M059J (cell line): Measurements from ENCODE around the gene SGK1. TPM values are rescaled to one million over a fixed set of nuclear protein-coding genes. Genes with fewer than 3 reads are reported as not detected.
A peak's percentile ranks its signal among the peaks of the same experiment; 100 is the strongest.

ENCODE experiments used
- DNase-seq: peaks from one replicate; pipeline ENCODE4 v3.0.0-alpha.2; 2012; ENCODE audit warnings: low read depth
- total RNA-seq: library from RNA; depleted of rRNA; stranded (reverse); fragments of >200 nt; shearing (Covaris generic); gene quantifications from 2 replicates; pipeline ENCODE4 v1.2.3, GENCODE V29; 2014

SGK1 gene
- total RNA-seq, 1 experiment from 2014 or later = 53.2 TPM

DNA sequence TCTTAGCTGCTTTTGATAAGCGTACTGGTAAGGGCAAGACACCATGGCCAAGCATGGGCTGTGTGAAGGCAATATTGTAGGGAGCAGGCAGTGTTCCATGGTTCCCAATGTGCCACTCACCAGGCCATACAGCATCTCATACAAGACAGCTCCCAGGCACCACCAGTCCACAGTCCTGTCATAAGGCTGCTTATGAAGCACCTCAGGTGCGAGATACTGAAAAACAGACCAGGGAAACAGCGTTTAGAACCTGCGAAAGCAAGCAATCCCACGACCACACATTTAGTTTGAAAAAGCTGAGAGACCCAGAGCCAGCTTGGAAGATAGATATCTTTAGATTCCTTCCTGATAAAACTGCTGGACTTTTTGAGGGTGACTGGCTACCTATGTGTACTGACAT is 146.4 kb downstream of the SGK1 start:
- peak; percentile 18 for DNase-seq

DNA sequence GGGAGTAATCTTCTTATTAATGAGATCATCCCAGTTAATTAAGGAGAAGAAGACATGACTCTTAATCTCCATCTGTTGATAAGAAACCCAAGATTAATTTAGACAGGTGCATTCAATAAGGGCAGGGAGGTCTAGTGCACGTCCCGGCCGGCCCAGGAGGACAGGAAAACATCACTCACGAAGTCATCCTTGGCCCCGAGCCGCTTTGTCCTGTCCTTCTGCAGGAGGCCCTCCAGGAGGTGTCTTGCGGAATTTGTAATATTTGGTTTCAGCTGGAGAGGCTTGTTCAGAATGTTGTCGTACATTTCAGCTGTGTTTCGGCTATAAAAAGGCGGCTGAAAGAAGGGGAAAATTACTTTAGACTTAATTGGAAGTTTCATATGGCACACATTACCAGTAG is 147.1 kb downstream of the SGK1 start:
- DNase-seq = peak; percentile 19

DNA sequence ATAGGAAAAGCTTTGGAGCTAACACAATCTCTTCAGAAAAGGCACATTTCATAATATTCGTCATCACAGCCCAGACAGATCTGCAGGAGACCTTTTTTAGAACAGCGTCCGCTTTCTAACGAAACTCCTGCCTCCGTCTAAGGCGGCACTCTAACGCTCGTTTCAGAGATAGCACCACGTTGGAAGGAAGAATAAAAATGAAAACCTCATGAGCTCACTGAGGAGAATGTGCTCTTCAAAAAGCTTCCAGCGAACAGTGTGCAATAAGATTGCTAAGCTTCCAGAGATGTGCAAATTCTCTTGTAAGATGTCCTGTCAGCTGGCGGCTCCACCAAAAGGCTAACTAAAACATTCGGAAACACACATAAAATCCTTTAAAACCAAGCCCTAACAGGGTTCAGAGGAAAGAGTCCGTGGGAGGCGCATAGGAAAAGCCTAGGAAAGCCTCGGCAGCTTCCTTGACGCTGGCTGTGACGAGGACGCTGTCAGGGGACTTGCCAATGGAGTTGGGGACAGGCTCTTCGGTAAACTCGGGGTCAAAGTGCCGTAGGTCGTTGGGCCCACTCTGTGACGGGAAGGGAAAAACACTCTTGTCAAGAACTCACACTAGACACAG is 147.9 kb downstream of the SGK1 start:
- peak; percentile 9 for DNase-seq

DNA sequence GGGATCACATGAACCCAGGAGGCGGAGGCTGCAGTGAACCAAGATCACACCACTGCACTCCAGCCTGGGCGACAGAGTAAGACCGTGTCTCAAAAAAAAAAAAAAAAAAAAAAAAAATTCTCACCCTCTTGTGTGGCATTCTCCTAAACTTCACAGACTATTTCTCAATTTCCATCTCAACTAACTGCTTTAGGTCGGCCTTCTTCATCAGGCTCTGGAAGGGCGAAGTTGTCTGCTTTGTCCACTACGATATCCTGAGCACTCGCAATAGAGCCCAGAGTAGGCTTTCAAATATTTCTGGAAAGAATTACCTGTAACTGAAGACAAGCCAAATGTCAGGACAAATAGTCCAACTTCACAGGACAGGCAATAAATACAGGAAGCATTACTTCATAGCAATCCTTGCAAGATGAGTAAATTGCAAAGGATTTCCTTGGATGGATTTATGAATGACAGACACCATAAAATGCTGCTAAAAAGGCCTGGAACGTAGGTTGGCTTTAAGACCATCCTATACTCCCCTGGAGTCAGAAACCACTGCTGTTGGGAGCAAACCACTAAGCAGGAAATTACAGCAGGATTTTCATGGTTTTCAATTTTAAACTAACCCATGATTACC is 149.2 kb downstream of the SGK1 start:
- peak; percentile 55 for DNase-seq

DNA sequence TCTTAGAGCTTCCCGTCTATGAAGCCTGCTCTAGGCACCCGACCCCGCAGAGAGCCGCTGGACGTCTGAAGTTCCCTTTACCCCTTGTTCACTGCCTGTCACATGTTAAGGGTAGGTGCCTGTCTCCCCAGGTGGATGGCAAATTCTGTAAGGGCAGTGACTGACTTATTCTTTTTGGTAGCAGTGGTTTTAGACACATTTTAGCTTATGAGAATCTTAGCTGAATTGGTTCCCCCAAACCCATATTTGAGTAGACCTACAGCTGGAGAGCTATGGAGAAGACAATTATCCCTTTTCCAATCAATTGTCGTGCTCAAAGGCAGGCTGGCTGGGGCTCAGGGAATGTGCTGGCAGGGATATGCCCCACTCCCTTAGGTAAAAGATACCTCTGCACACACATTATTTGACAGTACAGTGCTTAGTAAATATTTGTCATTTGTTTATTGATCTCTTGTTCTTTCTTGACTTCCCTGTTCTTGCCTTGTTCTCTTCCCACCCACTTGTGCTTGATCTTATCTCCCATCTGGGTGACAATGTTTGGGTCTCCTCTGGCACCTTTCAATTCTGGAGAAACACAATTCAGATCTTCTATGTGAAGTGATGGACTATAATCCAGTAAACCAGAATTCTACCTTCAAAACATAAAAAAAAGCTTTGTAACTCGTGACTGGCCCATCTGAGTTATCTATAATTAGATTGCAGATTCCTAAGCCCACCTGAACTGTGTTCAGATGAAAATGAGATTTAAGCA is 151.2 kb downstream of the SGK1 start:
- peak; percentile 4 for DNase-seq

DNA sequence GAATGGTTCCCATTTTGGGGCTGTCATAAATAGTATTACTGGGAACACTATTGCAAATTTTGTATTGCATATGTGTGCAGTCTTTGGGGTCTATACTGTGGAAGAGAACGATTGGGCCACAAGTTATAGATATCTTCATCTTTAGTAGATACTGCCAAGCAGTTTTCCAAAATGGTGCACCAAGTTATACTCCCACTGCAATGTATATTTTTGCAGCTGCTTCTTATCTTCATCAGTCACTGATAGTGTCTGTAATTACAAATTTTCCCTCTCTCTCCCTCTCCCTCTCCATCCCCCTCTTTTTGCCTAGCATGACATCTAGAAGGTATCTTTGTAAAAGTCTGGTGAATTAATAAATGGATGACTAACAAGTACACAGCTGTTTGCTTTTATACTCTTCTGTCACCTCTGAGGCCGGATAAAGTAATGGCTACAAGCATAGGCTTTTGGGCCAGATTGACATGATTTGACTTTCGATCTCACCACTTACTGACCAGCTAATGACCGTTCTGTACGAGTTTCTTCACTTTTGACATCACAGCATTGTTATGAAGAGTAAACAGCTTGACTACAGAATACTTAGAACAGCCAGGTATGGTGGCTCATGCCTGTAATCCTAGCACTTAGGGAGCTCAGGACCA is 152.2 kb downstream of the SGK1 start:
- no peak for DNase-seq

DNA sequence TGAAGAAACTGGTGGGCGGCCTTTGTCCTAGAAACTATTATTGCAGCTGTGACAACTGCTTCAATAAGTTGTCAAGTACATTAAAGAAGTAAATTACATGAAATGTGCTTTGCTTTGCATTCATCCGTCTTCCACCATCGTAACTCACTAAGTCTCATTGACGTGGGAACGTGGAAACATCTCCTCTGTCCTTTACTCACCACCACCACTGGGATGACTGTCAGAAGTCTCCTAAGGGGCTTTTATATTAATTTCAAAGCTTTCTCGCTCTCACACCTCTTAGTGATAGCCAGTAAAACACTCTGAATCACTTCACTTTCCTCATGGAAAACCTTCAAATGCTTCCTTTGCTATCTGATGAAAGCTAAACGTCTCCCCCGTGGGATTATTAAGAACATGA is 153.6 kb downstream of the SGK1 start:
- no peak for DNase-seq

DNA sequence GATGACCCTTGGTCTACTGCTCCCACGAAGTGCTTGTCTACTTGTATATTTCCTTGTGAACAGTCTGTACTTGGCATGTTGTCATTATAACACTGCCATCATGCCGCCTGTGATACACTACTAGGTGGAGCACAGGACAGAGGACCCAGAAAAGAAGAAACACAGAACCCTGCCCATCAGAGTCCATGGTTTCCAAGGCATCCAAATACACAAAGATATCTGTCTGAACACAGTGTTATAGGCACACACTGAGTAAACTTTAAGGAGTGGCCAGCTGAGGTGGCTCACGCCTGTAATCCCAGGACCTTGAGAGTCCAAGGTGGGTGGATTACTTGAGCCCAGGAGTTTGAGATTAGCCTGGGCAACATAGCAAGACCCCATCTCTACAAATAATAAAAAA is 155.0 kb downstream of the SGK1 start:
- DNase-seq = peak; percentile 20

DNA sequence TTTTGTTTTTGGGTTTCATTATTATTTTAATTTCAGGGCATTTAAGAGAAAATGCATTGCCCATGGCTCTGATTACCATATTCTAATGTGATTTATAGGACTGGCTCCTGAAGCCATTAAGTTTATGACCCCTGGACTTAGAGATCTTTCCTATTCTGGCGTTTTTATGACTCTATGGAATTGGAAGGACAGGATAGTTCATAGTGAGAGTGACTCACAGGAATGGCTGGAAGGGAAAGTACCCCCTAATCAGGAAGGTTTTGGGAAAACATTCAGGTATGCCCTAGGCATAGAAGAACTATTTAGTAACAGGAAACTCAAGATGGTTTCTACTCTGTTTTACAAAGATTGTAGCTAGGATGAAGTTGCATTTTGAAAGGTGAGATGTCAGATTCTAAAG is 156.9 kb downstream of the SGK1 start:
- peak; percentile 86 for DNase-seq

DNA sequence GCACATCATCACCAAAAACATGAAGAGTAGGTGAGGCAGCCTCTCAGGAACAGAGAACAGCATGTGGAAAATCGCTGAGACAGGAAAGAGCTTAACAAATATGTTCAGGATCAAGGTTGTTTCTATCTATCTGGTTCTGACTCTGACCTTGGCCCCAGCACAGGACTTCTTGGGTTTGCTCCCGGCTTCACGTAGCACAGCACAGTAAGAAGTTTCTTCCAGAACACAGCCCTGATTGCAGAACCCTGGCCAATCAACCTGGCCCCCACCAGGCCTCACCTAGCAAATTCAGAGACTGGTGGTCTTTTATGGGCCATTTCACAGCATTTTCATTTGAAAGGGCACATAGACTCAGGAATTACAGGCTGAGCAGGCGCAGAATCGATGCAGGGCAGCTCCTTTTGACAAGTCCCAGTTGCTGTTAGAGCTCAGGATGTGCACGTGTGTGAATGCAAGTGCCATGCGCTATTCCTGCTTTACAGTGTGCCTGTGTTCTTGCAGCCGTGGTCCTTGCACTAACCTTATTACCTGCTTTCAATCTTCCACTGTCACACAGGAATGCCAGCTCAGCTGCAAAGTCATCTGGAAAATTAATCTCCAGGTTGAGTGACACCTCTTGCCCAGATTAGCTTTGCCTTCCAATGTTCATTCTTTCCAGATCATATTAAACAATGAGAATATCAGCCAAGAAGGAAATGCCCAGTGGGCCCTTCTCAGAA is 165.0 kb downstream of the SGK1 start:
- no peak for DNase-seq

DNA sequence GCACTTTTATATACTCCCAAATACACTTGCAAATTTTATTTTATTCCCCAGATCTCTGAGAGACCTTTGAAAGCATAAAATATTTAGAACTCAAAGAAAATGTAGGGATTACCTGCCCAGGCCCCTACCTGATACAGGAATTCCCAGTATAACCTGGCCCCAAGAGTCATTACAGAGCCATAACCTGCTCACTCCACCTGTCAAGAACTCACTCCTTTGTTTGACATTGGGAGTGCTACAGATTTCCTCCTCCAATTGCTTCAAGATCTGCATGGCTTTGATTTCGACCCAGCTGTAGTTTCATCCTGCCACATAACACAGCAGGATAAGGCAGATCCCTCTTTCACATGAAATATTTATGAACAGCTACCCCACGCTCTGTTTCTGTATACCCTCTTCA is 169.3 kb downstream of the SGK1 start:
- DNase-seq = no peak

DNA sequence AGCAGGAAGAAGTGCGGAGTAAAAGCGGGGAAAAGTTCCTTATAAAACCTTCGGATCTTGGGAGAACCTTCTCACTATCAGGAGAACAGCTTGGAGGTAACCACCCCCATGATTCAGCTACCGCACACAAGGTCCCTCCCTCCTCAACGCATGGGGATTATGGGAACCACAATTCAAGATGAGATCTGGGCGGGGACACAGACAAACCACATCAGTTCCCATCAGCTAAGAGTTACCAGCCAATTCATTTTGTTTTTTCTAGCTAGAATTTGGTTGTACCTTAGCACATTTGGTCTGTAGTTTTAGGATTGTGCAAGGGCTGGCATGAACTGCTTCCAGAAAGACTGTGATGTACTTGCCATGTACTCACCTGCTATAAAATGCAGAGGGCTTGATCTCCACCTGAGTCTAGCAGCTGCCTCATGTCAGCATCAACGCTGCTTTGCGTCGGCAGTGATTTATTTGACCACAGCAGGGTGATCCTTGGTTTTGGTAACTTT is 170.8 kb downstream of the SGK1 start:
- no peak for DNase-seq

DNA sequence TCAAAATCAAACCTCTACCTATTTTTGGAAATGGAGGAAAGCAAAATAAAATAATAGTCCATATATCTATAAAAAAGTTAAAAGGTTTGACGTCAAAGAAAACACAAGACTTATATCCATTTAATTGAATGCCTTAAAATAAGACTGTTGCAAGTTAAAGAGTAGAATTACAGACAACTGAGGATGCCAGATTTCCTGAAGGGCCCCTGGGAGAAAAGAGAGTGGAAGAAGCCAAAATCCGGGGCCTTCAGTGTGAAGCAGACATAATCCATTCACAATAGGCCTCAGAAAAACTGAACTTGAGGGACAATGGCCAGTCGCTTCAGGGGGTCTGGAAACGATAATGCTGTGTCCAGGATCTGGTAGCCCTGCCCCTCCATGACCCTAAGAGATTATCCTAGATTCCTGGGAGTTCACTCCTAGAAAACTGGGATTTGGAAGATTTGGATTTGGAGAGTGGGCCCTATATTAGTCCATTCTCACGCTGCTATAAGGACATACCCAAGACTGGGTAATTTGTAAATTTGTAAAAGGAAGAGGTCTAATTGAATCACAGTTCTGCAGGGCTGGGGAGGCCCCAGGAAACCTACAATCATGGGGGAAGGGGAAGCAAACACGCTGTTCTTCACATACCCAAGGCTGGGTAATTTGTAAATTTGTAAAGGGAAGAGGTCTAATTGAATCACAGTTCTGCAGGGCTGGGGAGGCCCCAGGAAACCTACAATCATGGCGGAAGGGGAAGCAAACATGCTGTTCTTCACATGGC is 171.5 kb downstream of the SGK1 start:
- no peak for DNase-seq

DNA sequence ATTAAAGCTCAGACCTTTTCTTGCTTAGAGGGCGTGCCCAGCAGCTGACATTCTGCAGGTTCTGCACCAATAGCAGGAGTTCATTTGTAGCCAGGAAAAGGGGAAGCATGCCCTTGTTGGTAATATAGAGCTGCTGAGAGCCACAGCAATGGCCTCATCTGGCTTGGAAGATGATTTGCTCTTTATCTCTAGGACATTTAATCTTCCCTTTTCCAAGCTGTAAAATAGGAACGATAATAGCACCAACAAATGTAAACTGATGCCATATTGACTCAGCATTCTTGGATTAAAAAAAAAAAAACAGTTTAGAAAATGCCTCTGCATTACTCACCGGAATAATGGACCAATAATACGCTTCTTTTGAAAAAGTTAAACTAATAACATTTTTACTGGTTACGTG is 172.1 kb downstream of the SGK1 start:
- peak; percentile 40 for DNase-seq

DNA sequence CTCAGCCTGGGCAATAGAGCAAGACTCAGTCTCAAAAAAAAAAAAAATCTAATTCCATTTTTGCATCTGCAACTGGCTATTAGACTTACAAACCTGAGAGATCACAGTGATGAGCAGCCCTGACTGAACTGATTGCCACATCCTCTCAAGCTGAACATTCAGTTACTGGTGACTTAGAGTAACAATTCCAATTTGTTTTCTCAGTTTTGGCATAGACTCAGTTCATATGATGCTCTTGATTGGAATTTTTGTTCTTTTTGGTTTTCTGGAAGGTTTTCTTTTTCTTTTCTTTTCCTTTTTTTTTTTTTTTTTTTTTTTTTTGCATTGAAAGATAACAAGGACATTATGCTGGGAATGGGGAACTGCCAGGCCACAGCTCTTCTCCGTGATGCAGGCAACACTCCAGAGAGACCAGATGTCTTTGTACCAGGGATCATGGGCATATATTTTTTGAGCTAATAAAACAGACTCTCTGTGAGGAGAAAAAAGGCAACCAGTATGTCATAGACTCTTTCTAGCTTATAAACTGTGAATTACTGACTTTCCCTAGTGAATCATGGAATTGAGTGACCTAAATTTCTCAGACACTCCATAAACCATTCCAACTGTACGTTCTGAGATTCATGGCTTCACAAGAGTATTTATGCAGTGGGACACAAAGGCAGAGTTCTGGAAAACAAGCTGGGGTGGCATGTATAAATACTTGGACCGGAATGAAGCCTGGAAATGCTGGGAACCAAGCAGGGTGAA is 179.5 kb downstream of the SGK1 start:
- DNase-seq = no peak

DNA sequence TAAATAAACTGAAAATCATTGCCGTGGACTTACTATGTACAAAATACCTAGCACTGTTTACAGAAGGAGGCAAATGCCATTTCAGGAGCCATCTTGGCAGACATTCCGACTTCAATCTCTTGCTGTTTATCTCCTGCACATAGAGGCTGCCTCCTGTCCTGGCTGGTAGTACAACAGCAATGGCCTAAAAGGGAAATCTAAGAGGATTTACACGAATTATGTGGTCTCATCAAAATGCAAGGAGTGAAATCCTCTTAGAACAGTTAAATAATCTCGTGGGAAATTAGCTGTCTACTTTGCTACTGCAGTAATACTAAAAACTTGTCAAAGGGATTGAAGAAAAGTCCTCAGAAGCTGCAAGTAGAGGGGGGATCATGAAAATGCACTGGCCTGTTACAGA is 183.3 kb downstream of the SGK1 start:
- no peak for DNase-seq

DNA sequence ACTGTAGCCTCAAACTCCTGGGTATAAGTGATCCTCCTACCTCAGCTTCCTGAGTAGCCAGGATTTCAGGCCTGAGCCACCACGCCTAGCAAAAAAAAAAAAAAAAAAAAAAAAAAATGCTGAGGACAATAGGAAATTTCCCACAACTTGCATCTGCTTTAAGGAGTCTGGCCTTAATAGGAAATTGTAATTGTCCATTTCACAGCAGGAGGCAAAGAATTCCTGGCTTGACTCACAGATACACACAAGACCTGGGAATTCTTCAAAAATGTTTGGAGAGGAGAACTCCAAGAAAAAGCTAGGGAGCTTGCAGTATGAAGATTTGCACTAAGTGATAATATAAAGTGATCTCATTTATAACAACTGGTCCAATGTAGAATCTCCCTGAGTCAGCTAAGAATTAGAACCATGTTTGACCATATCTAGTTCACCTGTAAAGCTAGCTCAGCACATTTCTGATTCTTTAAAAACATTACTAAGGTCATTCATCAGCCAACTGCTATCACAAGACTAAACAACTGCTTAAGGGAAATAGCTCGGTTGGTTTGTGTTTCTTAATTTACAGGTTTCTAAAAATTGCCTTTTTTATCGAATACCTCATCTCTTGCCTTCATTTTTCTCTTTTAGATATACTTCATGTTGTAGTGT is 185.3 kb downstream of the SGK1 start:
- DNase-seq = peak; percentile 34

DNA sequence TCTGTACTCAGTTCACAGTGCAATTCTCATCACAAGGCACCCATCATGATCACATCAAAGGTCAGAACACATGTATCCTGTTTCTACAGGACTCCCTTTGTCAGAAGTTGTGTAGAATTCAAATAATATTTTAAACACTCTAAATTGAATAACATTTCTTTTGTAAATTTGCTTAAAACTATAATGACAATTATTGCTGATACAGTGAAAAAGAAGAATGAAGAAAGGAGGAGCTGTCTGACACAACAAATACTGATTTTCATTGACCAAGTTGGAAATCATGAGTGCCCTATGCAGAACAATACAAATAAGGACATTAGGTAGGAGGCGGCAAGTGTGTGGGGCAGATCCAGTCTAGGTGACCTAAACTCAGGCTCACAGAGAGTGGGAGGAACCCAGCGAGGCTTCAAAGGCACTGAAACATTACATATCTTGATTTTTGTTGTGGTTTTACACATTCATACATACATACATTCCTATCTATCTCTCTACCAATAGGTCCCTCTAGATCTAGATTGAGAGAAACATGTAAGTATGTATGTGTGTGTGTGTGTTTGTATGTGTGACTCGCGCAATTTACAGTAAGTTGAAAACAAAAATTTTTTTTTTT is 186.3 kb downstream of the SGK1 start:
- DNase-seq = no peak

DNA sequence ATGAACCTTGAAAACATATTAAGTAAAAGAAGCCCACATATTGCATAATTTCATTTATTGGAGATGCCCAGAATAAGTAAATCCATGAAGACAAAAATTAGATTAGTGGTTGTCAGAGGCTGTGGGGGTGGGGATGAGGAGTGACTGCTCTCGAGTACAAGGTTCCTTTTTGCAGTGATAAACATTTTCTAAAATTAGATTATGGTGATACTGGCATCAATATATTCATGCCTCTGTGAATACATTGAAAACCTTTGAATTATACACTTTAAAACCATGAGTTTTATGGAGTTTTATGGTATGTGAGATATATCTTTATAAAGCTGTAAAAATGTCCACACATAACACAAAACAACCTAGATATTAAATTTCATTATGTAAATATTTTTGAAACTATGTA is 189.8 kb downstream of the SGK1 start:
- DNase-seq = no peak
